Ovary (tissue), 9 donors: ENCODE results near the gene MARK2. TPM values are rescaled to one million over a fixed set of nuclear protein-coding genes. Genes with fewer than 3 reads are reported as not detected.

Experiments
- DNase-seq, 5 donors: peaks; one replicate each; pipeline ENCODE4 v3.0.0-alpha.2; 2019 to 2020
- H3K27ac ChIP-seq, 2 donors: fragments of 200-600 bp; one replicate each; pipeline versions ENCODE4 v1.5.1 to v1.8.0; 2019 to 2022
- H3K27me3 ChIP-seq: fragments of 200-600 bp; one replicate; pipeline ENCODE4 v1.8.0; 2022
- H3K36me3 ChIP-seq: fragments of 200-600 bp; sonication (generic); one replicate; pipeline ENCODE4 v1.5.1; 2019
- H3K4me1 ChIP-seq: one replicate; pipeline ENCODE4 v1.8.1; 2013; ENCODE audit warnings: mild to moderate bottlenecking, moderate library complexity; ENCODE audit not compliant: insufficient read depth
- H3K4me3 ChIP-seq: fragments of 200-600 bp; sonication (generic); one replicate; pipeline ENCODE4 v1.5.1; 2017
- H3K9me3 ChIP-seq, 2 donors: fragments of 200-600 bp in 1 of 2; sonication (generic) in 1 of 2; one replicate each; pipeline versions ENCODE4 v1.5.1 to v1.8.1; 2013 to 2019; ENCODE audit warnings: mild to moderate bottlenecking in 1 of 2, moderate library complexity in 1 of 2
- CTCF ChIP-seq, 3 donors: fragments of 450-650 bp in 2 of 3; fragments of 200-600 bp in 1 of 3; IDR thresholded peaks; one replicate each; pipeline versions ENCODE4 v1.5.1 to v1.8.0; 2016 to 2022; ENCODE audit warnings: antibody characterized with exemption in 3 of 3, mild to moderate bottlenecking in 1 of 3
- EP300 ChIP-seq: sonication (generic); formaldehyde crosslinking; IDR thresholded peaks from one replicate; pipeline ENCODE4 v1.6.1; 2017; ENCODE audit warnings: antibody characterized with exemption
- POLR2A ChIP-seq: fragments of 450-650 bp; IDR thresholded peaks from one replicate; pipeline ENCODE4 v1.6.1; 2017; ENCODE audit warnings: antibody characterized with exemption, mild to moderate bottlenecking, moderate library complexity
- WGBS, 3 donors: extraction: QIAGEN DNeasy Blood & Tissue Kit in 1 of 3; methylation state at CpG; one replicate each; pipeline versions ENCODE4 v1.1.5 to v1.1.7; 2013 to 2017; 5-methylcytosine and 5-hydroxymethylcytosine counted together
- intact Hi-C, 4 donors: fragments of 100-400 bp; cut with DNase I; formaldehyde crosslinking; loops; one replicate each; pipeline versions ENCODE4 v1.11.0 to v1.15.1; 2022 to 2023
- polyA plus RNA-seq, 2 donors: library from polyadenylated mRNA; stranded (reverse); fragments of 200-250 nt in 1 of 2; fragments of 350-450 nt in 1 of 2; fragmentation: Illumina TruSeq in 1 of 2; extraction: RNeasy Lipid Tissue Mini Kit (QIAGEN cat#74804) in 1 of 2; gene quantifications; one replicate each; pipeline ENCODE4 v1.2.3, GENCODE V29; 2013 to 2014
- total RNA-seq, 7 donors: library from RNA; depleted of rRNA in 2 of 7; stranded (reverse); fragments of >200 nt in 2 of 7; fragmentation: NEBNext Ultra II Directional in 3 of 7; extraction: Animal tissue kit (Norgen Biotek cat#: 25700) in 3 of 7; gene quantifications; one replicate each; pipeline versions ENCODE4 v1.1.0 to v1.2.4, GENCODE V29; 2016 to 2023
- donor health status: DM: no; HTN: no; CAD: no; lungs with moderate emphysema.
- donor health status: DM: no; HTN: no; CAD: no.
- donor health status: Bipolar disorder and iron deficiency.
- donor health status: DM: yes; HTN: yes; CAD: no.
- donor health status: DM: no; HTN: no; CAD: no.
- donor health status: DM: yes; HTN: yes; CAD: no.

Gene MARK2
- total and polyA plus RNA-seq, 9 donors, result 12.3 to 27.8 (median 25.8) TPM

- DNase-seq, result no peak
- no peaks in the 10 kb centered on the region for H3K27me3 ChIP-seq
- H3K4me1 ChIP-seq, result peaks cover 11% of the 10 kb centered on the region
- no peak overlapping the region for H3K27ac ChIP-seq
- 4 to 7% (median 6%) methylated on average over 13 of the region's 13 CpGs for WGBS, 3 donors
- intact Hi-C loops, result no loop called here
- no peak for TF ChIP-seq CTCF (IDR thresholded peaks at IDR 0.05)
- no peak for TF ChIP-seq EP300
- no peak for TF ChIP-seq POLR2A
- no peaks in the 10 kb centered on the region for H3K9me3 ChIP-seq
- H3K36me3 ChIP-seq, result no peaks in the 10 kb centered on the region
- peak overlapping the region; percentile 80 for H3K4me3 ChIP-seq
Observed at GRCh38 chr11:63840356-63841060, 1.6 kb downstream of the MARK2 start.

GRCh38 chr11:63841554-63841953 is 2.6 kb downstream of the MARK2 start:
- intact Hi-C loops, result no loop called here
- WGBS, 3 donors, result 30 to 42% (median 42%) methylated on average over 3 of the region's 3 CpGs
- no peaks in the 10 kb centered on the region for H3K9me3 ChIP-seq
- no peaks in the 10 kb centered on the region for H3K27me3 ChIP-seq
- H3K27ac ChIP-seq, result no peak overlapping the region
- TF ChIP-seq CTCF (IDR thresholded peaks at IDR 0.05) (no peak), POLR2A (no peak), EP300 (no peak)
- no peak for DNase-seq
- H3K36me3 ChIP-seq, result no peaks in the 10 kb centered on the region
- H3K4me1 ChIP-seq, result peaks cover 11% of the 10 kb centered on the region
- no peak overlapping the region for H3K4me3 ChIP-seq

- Histone ChIP-seq H3K27ac (no peak overlapping the region), H3K27me3 (no peaks in the 10 kb centered on the region), H3K9me3 (no peaks in the 10 kb centered on the region), H3K4me3 (no peak overlapping the region), H3K4me1 (peaks cover 11% of the 10 kb centered on the region), H3K36me3 (no peaks in the 10 kb centered on the region)
- intact Hi-C loops, result no loop called here
- 43 to 59% (median 57%) methylated on average over 1 of the region's 1 CpG for WGBS, 3 donors
- TF ChIP-seq POLR2A (no peak), CTCF (IDR thresholded peaks at IDR 0.05) (no peak), EP300 (no peak)
- peak in 1 of 5 donors; percentile 19 for DNase-seq
Observed at GRCh38 chr11:63843041-63843440, 4.1 kb downstream of the MARK2 start.

- Histone ChIP-seq H3K36me3 (no peaks in the 10 kb centered on the region), H3K9me3 (no peaks in the 10 kb centered on the region), H3K27me3 (no peaks in the 10 kb centered on the region), H3K4me3 (no peak overlapping the region), H3K27ac (no peak overlapping the region), H3K4me1 (peaks cover 11% of the 10 kb centered on the region)
- no peak for DNase-seq
- WGBS, 3 donors, result 90 to 91% (median 91%) methylated on average over 4 of the region's 4 CpGs
- intact Hi-C loops, result no loop called here
- TF ChIP-seq POLR2A (no peak), EP300 (no peak), CTCF (IDR thresholded peaks at IDR 0.05) (no peak)
Observed at GRCh38 chr11:63844836-63845235, 5.9 kb downstream of the MARK2 start.
